ENCODE results near the gene MIX23.

The MIX23 gene

DNA sequence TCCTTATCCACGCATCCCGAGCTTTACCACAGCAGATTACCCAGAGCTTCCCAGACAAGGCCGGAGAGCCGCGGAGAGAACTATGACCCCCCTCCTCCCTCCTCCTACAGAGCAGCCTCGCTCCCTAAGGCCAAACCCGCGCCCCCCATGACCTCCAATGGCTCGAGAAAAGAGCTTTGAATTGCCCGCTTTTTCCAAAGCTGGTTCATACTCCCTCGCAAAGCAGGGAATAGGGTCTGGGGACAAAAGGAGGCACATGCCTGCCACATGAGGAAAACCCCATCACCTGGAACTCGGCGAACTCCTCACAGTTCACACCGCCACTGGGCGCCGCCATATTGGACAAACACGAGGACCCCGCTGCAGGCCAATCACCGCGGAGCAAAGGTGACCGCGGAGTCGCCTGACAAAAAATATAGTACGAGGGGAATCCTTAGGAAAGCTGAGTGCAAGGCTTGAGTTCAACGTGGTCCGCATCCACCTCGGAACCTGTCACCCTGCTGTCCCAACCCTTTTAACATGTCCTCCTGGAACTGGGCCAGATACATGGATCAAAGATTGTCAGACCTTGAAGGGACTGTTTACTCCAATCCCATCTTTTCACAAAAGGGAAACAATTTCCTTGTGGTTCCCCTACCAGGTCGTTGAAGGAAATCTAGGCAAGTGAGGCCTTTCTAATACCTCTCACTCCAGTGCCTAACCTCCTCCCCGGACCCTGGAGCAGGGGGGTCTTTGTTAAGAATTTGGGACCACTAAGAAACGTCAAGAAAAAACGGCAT lies at the start of gene MIX23:
Gene MIX23, minus strand, starts transcription at position 344 of the 779 bp plus-strand sequence. Its CDS starts 7 bp downstream, at position 337.
- DNase-seq = peak; percentile 73

DNA sequence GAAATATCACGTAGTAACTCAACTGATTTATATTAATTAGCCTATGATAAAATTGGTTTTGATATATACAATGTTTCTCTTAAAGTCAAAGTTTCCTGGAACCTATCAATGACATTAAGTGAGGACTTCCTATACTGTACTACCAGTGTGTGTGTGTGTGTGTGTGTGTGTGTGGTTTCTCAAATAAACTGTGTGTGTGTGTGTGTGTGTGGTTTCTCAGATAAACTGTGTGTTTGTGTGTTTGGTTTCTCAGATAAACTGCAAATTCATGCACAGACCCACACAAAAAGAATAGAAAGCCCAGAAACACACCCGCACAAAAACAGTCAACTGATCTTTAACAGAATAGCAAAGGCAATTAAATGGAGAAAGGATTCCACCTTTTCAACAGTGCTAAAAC lies 47.3 kb upstream of the MIX23 start:
- DNase-seq = no peak

DNA sequence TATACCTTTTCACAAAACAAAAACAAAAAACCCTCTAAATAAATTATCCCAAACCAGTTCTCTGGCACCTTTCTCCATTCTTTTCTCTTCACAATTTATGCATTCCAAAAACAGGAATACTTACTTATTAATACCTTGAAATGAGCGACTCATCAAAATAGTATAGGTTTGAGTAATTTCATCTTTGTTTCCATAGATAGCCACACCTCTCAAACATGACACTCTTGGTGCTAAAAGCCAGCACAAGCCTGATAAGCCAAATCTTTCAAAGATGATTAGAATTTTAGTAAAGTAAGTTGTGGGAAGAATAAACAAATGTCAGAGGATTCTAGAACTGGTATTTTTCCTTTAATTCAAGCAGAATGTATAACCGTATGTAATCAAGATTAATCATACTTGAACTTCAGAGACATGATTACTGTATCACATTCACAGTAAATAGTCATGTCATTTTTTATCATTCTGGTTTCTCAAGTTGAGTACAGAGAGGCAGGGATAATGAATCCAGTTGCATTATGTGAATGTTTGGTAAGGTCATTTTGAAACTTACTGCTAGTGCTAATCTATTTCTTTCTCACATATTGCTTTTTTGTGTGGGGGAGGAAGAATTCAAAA lies 44.9 kb upstream of the MIX23 start:
- DNase-seq = no peak

DNA sequence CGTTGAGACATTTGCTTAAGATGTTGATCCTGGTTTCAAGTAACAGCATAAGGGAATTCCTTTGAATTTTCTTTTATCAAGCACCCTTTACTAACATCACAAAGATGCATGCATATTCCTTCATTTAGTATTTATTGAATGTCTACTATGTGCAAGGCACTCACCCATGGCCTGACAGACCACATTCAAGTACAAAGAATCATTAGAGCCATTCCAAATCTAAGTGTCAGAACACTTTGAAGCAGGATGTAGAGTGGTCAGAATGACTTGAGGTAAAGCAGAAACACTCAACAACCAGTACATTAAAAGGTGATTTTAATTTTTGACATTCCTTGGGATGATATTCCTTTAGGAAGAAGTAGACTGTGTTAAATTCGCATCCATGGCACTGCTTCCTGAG lies 38.8 kb upstream of the MIX23 start:
- no peak for DNase-seq

DNA sequence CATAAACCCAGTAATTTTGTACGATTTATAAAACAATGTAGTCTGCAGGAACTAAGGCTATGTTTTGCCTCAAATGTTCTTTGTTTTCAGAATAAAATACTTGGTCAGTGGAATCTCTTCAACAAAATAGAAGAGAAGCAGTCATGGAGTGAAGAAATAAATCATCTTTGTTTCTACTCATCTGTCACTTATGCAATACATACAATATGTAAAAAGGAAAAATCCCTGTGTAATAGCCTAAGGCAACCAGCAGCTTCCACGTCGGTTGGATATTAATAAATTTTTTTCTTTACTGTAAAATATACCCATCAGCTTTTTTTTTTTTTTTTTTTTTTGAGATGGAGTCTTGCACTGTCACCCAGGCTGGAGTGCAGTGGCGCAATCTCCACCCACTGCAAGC lies 38.1 kb upstream of the MIX23 start:
- DNase-seq = no peak

DNA sequence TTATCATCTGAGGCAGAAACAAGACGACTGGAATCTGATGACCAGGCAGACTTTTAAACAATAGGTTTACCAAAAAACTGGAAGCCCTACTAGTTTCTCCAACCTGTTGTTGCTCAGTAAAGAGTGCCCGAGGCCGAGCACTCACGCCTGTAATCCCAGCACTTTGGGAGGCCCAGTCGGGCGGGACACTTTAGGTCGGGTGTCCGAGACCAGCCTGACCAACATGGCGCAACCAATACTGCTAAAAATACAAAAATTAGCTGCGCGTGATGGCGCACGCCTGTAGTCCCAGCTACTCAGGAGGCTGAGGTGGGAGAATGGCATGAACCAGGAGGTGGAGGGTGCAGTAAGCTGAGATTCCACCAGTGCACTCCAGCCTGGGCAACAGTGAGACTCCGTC lies 33.9 kb upstream of the MIX23 start:
- DNase-seq = no peak

DNA sequence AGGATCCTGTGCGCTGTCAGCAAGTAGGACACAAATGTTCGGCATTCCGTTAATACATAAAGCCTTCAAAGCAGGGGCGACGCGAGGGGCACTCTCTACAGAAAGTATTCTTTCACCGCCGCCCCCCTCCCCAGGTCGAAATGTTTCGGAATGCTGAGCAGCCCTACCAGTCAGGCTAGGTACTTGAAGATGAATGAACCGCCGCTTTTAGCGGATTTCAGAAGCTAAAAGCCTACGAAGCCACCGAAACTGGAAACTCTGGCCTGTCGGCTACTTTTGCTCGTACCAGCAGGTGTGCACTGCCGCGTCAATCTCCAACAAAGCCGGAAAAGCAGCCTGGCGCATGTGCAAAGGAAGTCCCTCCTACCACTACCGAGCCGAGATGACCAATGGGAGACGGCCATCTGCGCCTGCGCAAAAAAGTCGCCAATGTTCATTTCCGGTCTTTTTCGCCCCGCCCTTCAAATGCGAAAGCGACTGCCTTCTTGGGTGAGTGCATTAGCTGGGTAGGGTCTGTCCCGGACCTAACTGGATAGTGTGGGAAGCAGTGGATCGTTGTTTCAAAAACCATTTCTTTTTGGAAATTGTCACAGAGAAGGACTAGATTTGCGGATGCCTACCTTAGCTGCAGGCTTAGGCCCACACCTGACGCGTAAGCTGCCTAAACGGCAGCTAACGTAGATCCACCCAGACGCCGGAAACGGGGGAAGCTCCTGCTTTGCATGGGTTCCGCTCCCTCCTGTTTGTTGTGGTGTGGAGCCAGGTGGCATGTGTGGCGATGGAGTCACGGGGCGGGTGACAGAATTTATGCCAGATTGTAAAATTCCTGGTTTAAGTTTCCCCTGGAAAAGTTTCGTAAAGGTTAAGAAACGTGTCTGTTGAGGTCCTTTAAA lies 33.0 kb upstream of the MIX23 start, which contains the start of gene WDR5B:
Gene WDR5B, minus strand, starts transcription at position 301 of the 893 bp plus-strand sequence. CDS start 534 bp downstream, outside the sequence.
- no peak for DNase-seq

DNA sequence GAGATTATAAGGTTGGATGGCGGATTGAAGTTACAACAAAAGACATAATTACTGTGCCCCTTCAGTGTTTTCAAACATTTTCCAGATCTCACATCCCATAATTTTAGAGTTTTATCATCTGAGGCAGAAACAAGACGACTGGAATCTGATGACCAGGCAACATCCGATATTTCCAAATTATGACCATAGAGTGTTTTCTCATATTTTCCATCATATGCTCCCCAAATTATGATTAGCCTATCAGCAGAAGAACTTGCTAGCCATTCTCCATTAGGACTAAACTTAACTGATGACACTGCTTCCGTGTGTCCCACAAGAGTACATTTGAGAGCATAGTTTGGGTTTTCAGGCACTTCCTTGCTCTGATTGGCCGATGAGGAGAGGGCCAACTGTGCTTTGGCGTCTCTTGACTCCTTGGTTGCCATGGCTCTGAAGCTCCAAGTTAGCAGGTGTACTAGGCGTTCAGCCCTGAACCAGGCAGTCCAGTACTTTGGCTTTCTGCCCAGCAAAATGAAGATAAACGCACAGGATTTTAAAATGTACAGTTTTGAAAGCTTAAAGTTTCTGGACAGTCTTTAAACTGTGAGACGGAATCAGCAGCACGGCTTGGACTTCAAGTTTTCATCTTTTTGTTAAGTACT lies 32.2 kb upstream of the MIX23 start:
- DNase-seq = no peak

DNA sequence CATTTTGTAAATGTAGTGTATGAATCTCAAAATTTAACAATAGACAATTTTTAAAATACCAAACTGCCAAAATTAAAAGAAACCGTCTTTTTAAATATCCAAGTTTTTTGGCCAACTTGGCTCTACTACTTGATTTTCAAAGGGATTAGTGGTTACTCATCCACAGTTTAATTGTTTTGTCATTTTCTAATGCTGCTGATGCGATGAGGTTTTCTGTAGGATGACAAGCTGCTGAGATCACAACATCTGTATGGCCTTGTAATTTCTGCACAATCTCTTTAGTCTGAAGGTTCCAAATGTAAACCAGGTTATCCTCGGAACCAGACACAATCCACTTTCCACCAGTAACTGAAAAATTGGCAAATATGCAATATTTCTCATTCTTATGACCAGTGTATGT lies 31.4 kb upstream of the MIX23 start:
- no peak for DNase-seq

DNA sequence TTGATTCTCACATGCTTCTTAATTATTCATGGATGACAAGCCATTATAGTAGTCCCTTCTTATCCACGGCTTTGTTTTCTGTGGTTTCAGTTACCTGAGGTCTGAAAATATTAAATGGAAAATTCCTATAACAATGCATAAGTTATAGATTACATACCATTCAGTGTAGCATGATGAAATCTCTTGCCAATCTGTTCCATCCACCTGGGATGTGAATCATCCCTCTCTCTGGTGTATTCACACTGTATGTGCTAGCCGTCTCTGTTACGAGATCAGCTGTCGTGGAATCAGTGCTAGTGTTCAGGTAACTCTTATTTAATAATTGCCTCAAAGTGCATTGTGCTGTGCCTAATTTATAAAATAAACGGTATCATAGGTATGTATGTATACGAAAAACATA lies 27.6 kb upstream of the MIX23 start:
- no peak for DNase-seq

DNA sequence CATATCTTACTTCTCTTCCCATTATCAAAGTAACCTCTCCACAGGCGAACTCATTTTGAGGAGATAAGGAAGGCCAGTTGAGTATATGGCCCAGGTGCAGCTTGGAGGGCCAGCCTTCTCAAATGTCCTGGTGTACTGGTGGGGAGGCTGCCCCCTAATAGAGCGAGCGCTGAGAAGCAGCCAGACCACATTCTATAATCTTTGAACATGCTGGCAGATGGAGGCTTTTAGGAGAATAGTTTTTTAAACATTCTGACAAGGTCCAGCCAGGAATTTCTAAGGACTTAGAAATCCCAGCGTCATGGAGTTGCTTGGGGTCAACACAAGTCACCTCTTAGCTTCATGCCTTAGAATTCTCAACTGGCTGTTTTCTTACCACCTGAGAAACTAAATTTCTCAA lies 27.1 kb upstream of the MIX23 start:
- no peak for DNase-seq

DNA sequence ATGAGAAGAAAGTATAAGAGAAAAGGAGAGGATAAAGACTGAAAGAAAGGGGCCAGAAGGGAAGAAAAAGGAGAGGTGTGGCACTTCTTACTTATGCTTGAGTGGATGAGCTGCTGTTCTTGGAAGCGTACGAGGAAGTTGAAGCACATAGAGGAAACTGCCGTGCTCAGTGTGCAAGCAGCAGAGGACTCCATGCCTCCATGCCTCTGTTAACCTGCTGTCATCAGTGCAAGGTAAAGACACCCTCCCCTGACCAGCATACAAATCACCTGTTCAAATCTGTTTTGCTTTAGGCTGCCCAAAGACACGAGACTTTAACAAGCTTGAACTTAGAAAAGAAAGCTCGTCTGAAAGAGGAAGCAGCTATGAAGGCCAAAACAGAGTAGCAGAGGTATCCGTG lies 26.4 kb upstream of the MIX23 start:
- DNase-seq = no peak

DNA sequence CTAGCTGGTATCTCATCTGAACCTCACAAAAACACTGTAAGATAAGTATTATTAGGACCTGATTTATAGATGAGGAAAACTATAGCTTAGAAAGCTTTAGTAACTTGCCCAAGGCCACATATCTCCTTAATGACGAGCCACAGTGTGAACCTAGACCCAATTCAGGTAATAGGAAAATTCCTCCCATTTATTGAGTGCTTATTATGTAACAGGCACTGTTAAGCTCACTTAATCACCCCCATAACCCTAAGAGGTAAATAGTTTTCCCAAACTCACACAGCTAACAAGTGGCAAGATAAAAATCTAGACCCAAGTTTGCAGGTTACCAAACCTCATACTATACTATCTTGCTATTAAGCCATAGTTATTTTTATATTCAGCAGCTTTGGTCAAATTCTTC lies 24.9 kb upstream of the MIX23 start:
- DNase-seq = no peak

DNA sequence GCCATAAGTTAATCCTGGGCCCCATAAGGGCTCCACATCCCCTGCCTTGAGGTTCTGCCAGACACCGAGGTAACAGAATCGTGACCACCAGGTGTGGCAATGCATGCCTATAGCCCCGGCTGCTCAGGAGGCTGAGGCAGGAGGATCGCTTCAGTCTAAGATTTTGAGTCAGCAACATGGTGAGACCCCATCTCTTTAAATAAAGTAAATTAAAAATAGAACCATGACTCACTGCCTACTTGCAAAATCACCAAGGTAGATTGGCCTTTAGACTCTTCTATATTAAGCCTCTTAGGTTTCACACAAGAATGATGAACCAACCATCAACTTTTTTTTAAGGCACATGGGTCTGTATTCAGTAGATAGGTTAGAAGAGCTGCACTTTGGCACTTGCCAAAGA lies 23.2 kb upstream of the MIX23 start:
- DNase-seq = no peak

DNA sequence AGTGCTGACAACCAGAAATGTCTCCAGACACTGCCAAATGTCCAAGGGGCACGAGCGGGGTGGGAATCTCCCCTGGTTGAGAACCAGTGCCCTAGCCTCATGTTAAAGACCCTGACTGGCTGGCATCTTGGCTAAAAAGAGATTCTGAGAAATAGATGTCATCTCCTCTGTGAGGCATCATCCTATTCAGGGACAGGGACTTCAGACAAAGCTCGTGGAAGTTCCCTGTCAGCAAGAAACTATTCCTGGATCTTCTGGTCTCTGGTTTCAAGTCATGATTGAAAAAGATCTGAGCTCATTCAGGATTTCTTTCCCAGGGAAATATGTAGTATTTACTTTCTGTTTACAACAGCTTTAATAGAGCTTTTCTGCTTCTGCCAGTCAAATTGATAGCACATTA lies 22.0 kb upstream of the MIX23 start:
- no peak for DNase-seq

DNA sequence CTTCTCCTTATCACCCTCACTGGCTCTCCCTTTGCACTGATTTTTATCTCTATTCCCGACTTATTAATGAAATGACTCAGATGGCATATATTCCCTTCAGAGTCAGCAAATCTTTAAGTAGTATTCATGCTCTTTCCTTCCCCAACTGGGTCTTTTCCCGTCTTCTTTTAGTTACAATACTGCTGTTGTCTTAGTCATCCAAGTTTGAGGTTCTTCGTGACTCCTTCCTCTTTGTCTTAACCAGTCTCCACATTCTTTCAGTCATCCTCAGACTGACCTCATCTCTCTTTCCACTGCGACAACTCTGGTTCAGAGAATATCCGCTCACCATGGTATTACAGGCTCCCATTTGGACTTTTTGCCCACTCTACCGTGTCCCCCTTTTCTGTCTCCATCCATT lies 20.5 kb upstream of the MIX23 start:
- DNase-seq = no peak

DNA sequence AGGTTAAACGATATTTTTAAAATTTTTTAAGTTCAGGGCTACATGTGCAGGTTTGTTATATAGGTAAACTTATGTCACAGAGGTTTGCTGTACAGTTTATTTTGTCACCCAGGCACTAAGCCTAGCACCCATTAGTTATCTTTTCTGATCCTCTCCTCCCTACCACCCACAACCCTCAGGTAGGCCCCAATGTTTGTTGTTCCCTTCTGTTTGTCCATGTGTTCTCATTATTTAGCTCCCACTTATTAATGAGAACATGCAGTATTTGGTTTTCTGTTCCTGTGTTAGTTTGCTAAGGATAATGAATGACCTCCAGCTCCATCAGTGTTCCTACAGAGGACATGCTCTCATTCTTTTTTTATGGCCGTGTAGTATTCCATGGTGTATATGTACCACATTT lies 15.9 kb upstream of the MIX23 start:
- DNase-seq = no peak

DNA sequence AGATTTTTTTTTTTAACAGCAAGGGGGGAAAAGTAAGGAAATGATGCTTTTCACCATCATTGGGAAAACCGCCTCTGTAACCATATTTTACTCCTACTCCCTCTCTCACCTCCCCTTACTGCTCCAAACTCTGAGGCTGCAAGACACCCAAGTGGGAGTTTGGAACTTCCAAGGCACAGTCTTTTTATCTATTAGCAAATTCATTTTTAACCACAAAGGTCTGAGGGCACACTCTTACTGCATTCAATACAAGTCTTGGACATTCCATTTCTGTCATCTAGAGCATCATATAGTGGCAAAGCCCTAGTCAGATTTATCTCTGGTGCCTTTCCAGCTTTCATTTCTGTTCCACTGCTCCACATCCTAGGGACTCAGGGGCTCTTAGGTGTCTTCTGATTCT lies 14.2 kb upstream of the MIX23 start:
- DNase-seq = no peak

DNA sequence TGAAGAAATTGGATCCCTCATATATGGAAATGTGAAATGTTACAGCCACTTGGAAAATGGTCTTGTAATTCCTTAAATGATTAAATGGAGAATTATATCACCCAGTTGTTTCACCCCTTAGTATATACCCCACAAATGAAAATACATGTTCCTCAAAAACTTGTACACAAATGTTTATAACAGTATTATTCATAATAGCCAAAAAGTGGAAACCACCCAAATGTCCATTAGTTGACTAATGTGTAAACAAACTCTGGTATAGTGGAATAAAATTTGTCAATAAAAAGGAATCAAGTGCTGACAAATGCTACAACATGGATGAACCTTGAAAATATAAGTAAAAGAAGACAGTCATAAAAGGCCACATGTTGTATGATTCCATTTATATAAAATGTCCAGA lies 13.5 kb upstream of the MIX23 start:
- no peak for DNase-seq

DNA sequence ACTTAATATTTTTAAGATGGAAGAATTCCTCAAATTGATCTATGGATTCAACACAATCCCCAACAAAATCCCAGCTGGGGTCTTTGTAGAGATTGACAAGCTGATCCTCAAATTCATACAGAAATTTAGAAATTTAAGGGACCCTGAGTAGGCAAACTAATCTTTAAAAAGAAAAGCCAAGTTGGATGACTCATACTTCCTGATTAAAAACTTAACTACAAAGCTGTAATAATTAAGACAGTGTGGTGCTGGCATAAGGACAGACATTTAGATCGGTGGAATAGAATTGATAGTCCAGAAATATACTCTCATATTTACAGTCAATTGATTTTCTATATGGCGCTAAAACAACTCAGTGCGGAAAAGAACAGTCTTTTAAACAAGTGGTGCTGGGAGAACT lies 12.6 kb upstream of the MIX23 start:
- no peak for DNase-seq

DNA sequence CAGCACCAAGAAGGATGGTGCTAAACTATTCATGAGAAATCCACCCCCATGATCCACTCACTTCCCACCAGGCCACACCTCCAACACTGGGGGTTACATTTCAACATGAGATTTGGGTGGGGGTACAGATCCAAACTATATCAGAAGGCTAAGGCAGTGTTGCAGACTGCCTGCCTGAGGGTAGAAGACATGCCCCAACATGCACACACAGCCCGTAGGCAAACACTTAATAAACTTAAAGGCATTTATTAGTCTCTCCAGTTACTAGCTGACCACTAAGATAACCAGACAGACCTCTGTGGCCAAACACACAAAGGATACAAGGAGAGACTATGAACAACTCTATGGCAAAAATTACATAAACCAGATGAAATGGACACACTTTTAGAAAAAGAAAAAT lies 11.1 kb upstream of the MIX23 start:
- DNase-seq = no peak

DNA sequence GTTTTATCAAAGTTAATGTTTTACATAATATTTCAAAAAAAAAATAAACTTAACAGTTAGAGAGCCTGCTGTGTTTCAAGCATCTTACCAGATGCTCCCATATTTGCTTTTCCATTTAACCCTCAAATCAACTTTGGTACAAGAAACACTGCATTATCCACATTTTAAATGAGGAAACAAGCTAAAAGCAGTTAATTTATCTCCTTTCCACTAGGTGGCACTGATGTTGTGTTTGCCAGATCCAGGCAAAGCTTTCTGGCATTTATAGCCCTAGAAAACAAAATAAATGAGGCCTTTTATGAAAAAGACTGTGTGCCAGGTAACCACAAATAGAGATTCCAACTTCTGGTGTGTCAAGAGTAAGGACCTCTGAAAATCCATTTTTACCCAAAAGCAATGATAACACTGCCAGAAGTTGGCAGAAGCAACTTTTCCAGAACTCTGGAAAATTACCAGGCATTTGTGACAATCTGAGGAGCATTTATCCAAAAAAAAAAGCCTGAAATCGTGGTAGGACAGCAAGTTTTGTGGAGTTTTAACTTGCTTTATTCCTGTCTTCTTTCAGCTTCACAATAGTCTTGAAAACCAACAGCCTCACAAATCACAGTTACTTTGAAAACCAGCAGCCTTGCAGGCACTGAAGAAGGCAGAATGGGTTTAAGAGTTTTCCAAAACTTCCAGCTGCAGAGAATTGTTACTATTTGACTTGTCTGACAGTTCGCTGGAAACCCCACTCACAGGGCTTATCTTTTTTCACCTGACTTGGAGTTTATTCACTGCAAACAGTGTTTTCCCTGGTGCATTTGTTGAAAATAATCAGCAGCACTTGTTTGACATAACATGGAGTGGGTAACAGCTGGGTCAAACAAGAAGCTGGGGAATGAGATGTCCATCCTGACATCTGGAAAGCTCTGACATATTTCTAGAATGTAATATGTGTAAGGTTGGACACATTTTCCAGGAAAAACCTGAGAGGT lies 10.1 kb upstream of the MIX23 start:
- no peak for DNase-seq
